HepG2 (cell line): Measurements from ENCODE around the gene CCDC85C. TPM values are rescaled to one million over a fixed set of nuclear protein-coding genes. Genes with fewer than 3 reads are reported as not detected.

ENCODE experiments used
- ZEB1 ChIP-seq: IDR thresholded peaks from 2 replicates; pipeline ENCODE4 v1.6.1; 2012; ENCODE audit warnings: mild to moderate bottlenecking, low read depth, inconsistent platforms; ENCODE audit not compliant: insufficient replicate concordance
- ZKSCAN8 ChIP-seq: IDR thresholded peaks from 2 replicates; pipeline ENCODE4 v1.6.1; 2016; ENCODE audit warnings: borderline replicate concordance, missing genetic modification reagents, missing compliant biosample characterization
- ZNF891 ChIP-seq: sonication (generic); formaldehyde crosslinking; IDR thresholded peaks from 2 replicates; pipeline ENCODE4 v1.5.0; 2020; ENCODE audit warnings: mild to moderate bottlenecking, missing genetic modification reagents
- polyA plus RNA-seq, 8 experiments: library from polyadenylated mRNA; depleted of rRNA in 3 of 8; stranded (reverse) in 7 of 8; unstranded in 1 of 8; fragments of >200 nt; fragmentation: Illumina TruSeq in 4 of 8; extraction: Trizol in 4 of 8; gene quantifications; 2 replicates each; pipeline versions ENCODE4 v1.2.1 to v1.2.3, GENCODE V29; 2011 to 2016; ENCODE audit warnings: low read depth in 4 of 8, missing spikeins in 1 of 8, mixed read lengths in 1 of 8; ENCODE audit not compliant: insufficient read depth in 1 of 8
- total RNA-seq, 5 experiments: library from RNA; depleted of rRNA; stranded (reverse); fragments of >200 nt; fragmentation: Illumina TruSeq; extraction: Trizol; gene quantifications; 2 replicates each; pipeline ENCODE4 v1.2.3, GENCODE V29; 2016; ENCODE audit warnings: low read depth in 1 of 5
- TF ChIP-seq, protein P1 (sequence below), 2 experiments: fragments of 450-650 bp in 1 of 2; sonication (generic) in 1 of 2; formaldehyde crosslinking in 1 of 2; IDR thresholded peaks; 2 replicates each; pipeline versions ENCODE4 v1.6.1 to v1.8.0; 2016 to 2022; ENCODE audit warnings: antibody characterized with exemption in 1 of 2, mild to moderate bottlenecking in 1 of 2, missing genetic modification reagents in 1 of 2
- TF ChIP-seq, protein P2 (sequence below): sonication (generic); formaldehyde crosslinking; conservative IDR thresholded peaks from 2 replicates; pipeline ENCODE4 v1.8.0; 2022; ENCODE audit warnings: low read depth, missing genetic modification reagents
- TF ChIP-seq, protein P3 (sequence below): sonication (generic); formaldehyde crosslinking; IDR thresholded peaks from 2 replicates; pipeline ENCODE4 v1.4.0; 2020; ENCODE audit warnings: missing genetic modification reagents, low read depth, mild to moderate bottlenecking, borderline replicate concordance
- TF ChIP-seq, protein P4 (sequence below): sonication (generic); formaldehyde crosslinking; IDR thresholded peaks from 2 replicates; pipeline ENCODE4 v1.5.0; 2020; ENCODE audit warnings: mild to moderate bottlenecking, missing genetic modification reagents

CCDC85C gene
- total and polyA plus RNA-seq, 2 of the 13 experiments (the other 11 are each of a cell fraction or from before 2014, with no cell fraction given), result 18.8 to 43.8 TPM

DNA sequence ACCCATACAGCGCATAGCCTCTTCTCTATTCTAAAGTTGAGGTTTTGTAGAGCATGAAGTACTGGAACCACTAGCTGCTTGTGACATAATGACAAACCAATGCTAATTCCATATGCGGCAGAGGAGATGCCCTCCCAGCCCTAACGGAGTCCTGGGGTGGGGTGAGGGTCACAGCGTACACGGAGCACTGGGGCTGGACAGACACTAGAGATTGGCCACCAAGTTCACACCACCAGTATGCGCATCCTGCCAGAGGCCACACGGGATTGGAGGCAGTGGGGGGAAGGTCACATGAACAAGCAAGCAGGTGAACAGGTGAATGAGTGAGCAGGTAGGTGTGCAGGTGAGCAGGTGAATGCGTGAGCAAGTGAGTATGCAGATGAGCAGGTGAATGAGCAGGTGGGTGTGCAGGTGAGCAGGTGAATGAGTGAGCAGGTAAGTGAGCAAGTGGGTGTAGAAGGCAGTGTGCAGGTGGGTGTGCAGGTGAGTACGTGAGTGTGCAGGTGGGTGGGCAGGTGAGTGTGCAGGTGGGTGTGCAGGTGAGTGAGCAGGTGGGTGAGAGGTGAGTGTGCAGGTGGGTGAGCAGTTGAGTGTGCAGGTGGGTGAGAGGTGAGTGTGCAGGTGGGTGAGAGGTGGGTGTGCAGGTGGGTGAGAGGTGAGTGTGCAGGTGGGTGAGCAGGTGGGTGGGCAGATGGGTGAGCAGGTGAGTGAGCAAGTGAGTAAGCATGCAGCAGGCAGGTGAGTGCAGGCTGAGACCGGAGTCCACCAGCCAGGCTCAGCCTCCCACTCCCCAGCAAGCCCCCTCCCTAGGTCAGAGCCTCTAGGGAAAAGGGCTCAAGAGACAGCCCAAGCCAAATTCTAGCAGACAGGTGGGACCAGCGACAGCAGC is 52.7 kb downstream of the CCDC85C start (continued):
- TF ChIP-seq, protein P1, sequence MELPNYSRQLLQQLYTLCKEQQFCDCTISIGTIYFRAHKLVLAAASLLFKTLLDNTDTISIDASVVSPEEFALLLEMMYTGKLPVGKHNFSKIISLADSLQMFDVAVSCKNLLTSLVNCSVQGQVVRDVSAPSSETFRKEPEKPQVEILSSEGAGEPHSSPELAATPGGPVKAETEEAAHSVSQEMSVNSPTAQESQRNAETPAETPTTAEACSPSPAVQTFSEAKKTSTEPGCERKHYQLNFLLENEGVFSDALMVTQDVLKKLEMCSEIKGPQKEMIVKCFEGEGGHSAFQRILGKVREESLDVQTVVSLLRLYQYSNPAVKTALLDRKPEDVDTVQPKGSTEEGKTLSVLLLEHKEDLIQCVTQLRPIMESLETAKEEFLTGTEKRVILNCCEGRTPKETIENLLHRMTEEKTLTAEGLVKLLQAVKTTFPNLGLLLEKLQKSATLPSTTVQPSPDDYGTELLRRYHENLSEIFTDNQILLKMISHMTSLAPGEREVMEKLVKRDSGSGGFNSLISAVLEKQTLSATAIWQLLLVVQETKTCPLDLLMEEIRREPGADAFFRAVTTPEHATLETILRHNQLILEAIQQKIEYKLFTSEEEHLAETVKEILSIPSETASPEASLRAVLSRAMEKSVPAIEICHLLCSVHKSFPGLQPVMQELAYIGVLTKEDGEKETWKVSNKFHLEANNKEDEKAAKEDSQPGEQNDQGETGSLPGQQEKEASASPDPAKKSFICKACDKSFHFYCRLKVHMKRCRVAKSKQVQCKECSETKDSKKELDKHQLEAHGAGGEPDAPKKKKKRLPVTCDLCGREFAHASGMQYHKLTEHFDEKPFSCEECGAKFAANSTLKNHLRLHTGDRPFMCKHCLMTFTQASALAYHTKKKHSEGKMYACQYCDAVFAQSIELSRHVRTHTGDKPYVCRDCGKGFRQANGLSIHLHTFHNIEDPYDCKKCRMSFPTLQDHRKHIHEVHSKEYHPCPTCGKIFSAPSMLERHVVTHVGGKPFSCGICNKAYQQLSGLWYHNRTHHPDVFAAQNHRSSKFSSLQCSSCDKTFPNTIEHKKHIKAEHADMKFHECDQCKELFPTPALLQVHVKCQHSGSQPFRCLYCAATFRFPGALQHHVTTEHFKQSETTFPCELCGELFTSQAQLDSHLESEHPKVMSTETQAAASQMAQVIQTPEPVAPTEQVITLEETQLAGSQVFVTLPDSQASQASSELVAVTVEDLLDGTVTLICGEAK (IDR thresholded peaks at IDR 0.05), result no peak
- TF ChIP-seq, protein P1 (CRISPR knock-in tag; IDR thresholded peaks at IDR 0.05), result 0 out of 2 replicates have a peak, but pooled peaks have one; percentile 33
- TF ChIP-seq, protein P2, sequence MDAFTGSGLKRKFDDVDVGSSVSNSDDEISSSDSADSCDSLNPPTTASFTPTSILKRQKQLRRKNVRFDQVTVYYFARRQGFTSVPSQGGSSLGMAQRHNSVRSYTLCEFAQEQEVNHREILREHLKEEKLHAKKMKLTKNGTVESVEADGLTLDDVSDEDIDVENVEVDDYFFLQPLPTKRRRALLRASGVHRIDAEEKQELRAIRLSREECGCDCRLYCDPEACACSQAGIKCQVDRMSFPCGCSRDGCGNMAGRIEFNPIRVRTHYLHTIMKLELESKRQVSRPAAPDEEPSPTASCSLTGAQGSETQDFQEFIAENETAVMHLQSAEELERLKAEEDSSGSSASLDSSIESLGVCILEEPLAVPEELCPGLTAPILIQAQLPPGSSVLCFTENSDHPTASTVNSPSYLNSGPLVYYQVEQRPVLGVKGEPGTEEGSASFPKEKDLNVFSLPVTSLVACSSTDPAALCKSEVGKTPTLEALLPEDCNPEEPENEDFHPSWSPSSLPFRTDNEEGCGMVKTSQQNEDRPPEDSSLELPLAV (CRISPR knock-in tag), result no peak
- TF ChIP-seq, protein P3, sequence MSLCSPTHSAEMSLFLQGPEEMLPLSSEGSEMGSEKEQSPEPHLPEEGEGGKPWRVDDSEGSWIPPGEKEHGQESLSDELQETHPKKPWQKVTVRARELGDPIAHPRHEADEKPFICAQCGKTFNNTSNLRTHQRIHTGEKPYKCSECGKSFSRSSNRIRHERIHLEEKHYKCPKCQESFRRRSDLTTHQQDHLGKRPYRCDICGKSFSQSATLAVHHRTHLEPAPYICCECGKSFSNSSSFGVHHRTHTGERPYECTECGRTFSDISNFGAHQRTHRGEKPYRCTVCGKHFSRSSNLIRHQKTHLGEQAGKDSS, result no peak
- TF ChIP-seq, protein P4, sequence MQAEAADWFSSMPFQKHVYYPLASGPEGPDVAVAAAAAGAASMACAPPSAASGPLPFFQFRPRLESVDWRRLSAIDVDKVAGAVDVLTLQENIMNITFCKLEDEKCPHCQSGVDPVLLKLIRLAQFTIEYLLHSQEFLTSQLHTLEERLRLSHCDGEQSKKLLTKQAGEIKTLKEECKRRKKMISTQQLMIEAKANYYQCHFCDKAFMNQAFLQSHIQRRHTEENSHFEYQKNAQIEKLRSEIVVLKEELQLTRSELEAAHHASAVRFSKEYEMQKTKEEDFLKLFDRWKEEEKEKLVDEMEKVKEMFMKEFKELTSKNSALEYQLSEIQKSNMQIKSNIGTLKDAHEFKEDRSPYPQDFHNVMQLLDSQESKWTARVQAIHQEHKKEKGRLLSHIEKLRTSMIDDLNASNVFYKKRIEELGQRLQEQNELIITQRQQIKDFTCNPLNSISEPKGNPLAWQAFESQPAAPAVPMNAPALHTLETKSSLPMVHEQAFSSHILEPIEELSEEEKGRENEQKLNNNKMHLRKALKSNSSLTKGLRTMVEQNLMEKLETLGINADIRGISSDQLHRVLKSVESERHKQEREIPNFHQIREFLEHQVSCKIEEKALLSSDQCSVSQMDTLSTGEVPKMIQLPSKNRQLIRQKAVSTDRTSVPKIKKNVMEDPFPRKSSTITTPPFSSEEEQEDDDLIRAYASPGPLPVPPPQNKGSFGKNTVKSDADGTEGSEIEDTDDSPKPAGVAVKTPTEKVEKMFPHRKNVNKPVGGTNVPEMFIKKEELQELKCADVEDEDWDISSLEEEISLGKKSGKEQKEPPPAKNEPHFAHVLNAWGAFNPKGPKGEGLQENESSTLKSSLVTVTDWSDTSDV (CRISPR knock-in tag), result 0 out of 2 replicates have a peak, but pooled peaks have one; percentile 31
- no peak for TF ChIP-seq ZKSCAN8
- TF ChIP-seq ZNF891 (CRISPR knock-in tag), result 0 out of 2 replicates have a peak, but pooled peaks have one; percentile 54
- TF ChIP-seq ZEB1, result peak; percentile 95
